RCC 7860 (cell line): ENCODE data around the gene PLXNC1.

Experiments used
- DNase-seq: peaks from one replicate; pipeline ENCODE4 v3.0.0-alpha.2; 2015; ENCODE audit warnings: low spot score
- FAIRE-seq: peaks from 2 replicates; lab custom pipeline; 2012; peaks lifted over from hg19 to GRCh38; lab: Jason Lieb, UNC

PLXNC1 gene

DNA sequence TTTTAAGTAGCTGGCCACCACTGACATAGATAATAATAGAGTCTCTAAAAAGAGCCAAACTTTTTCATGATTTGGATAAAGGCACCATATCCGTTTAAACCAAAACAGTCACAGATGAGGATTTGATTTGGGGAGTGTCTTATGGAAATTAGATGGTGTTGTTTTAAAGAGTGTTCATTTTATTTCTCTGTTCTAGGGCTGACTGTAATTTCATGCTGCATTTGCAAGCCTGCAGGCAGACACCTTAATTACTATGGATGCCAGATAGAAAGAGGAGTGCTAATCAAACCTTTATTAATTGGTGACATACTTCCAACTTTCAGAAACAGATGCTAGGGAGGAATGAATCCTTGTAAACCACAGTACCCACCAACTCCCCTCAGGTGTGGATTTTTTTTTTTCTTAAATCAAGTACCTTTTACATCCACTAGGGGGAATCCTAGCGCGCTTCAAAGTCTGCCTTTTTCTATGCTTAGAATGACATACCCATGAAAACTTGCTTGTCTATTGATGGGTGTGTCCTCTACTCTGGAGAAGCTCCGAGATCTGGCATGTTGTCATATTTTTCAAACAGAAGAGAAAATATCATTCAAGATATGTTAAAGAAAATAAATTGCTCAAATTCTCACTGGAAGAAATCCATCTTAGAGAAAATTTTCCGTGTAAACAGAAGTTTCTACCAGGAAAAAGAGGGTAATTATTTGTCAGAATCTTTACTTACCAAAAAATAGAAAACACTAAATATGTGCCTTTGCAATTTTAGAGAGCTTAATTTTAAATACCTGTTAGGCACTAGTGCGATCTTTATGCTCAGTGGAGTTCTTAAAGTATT, 14.2 kb upstream of the PLXNC1 start:
- DNase-seq (peak; percentile 24), FAIRE-seq (peak; percentile 42)

GRCh38 chr12:94135896-94136295, 12.5 kb upstream of the PLXNC1 start:
- FAIRE-seq (no peak), DNase-seq (no peak)

GRCh38 chr12:94139816-94140215, 8.6 kb upstream of the PLXNC1 start:
- FAIRE-seq (no peak), DNase-seq (no peak)

DNA sequence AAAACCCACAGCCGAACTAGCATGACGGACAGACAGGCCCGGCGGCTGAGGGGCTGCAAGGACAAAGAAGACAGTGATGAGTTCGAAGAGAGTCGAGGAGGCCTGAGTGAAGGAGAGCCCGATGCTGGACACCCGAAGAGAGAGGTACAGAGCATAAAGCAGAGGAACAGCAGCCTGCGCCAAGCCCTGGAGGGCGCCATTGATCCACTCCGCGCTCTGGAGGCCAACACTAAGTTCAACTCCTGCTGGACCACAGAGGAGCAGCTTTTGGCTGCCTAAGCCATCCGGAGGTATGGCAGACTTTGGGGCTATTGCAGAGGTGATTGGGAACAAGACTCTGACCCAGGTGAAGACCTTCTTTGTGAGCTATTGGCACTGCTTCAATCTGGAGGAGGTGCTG, 7.8 kb upstream of the PLXNC1 start:
- FAIRE-seq (no peak), DNase-seq (no peak)

DNA sequence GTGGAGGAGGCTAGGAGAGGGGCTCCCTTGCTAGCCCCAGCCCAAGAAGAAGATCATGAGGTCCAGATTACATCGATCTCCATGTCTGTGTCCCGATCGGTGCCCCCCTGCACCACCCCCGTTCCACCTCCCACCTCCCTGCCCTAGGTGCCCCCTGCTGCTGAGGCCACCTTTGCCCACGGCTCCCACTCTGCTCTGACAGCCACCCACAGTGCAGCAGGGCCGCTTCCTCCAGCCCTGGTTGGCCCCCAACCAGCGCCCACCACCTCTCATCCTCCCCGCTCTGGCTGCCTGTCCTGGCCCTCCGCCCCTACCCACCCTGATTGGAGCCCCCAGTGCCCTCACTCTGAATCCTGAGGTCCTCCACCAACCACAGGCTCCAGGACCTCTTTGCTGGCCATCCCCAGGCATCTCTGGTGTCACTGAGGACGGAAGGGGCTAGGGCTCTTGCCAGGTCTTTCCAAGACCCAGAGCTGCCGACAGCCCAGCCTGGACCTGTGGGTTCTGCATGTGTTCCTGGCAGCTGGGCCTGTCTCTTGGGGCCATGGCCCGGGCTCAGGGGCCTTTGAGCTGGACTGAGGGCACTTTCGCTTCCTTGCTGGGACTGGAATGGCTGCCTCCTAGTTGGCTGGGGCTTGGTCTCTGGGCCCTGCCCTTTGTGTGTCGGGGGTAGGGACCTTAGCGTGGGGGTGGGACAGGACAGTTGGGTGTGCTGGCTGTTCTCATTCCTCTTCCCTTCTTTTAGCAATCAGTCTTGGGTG, 7.2 kb upstream of the PLXNC1 start:
- FAIRE-seq, result no peak
- no peak for DNase-seq

DNA sequence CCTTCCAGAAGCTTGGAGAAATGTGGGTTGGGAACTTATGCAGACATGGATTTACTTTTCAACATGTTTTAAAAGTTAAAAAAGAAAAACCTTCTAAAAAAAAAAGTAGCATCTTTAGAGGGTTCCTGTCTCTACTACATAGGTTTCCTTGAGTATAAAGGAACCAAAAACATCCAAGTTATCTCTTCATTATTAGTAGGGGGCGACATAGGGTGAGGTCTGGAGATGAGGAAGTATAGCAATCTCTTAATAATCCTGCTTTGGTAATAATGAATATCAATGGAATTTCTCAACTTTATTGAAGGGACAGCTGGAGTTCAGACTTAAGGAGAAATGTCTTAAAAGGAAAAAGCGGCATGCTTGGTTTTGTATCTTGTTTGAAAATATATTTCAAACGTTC, 6.5 kb upstream of the PLXNC1 start:
- no peak for DNase-seq
- no peak for FAIRE-seq

- no peak for FAIRE-seq
- no peak for DNase-seq
Measured at GRCh38 chr12:94143438-94143837, 4.9 kb upstream of the PLXNC1 start.

DNA sequence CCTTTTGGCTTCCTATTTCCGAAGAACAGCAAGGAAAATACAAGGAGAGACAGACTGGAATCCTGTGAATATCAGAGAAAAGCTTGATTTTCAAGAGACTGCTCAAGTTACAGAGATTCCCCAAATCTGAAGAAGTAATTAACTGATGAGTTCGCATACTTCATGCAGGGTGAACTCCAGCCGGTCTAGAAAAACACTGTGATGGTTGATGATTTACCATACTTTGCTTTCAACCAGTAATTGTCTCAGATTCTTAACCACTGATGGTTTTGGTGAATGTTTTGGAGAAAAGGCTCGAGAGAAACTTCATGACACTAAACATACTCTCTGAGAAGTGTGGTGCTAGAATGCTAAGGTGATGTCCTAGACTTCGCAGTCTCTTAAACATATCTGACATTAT, 4.4 kb upstream of the PLXNC1 start:
- no peak for FAIRE-seq

DNA sequence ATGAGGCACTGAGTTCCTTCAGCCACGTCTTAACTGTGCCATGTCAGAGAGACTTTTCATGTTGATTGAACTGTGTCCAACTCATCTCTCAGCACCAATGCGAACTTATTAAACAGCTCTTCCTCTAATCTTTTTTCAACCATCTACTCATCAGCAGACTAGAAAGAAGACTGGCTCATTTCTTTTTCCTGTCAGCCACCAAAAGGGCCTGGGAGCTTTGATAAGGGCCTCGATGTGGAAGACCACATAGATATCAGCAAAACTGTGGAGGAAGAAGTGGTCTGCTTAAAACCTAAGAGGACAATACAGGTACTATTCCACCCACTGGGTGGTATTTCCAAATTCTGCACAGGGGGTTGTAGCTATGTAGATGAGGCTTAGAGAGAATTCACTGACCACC, 3.6 kb upstream of the PLXNC1 start:
- DNase-seq (no peak), FAIRE-seq (no peak)

More for the DNA sequence above, 4.4 kb upstream of the PLXNC1 start:
- DNase-seq, result no peak

- FAIRE-seq, result no peak
Measured at GRCh38 chr12:94145191-94145983, 3.0 kb upstream of the PLXNC1 start.

GRCh38 chr12:94146166-94146936, 2.0 kb upstream of the PLXNC1 start:
- no peak for DNase-seq
- no peak for FAIRE-seq

More at GRCh38 chr12:94145191-94145983, 3.0 kb upstream of the PLXNC1 start:
- no peak for DNase-seq

DNA sequence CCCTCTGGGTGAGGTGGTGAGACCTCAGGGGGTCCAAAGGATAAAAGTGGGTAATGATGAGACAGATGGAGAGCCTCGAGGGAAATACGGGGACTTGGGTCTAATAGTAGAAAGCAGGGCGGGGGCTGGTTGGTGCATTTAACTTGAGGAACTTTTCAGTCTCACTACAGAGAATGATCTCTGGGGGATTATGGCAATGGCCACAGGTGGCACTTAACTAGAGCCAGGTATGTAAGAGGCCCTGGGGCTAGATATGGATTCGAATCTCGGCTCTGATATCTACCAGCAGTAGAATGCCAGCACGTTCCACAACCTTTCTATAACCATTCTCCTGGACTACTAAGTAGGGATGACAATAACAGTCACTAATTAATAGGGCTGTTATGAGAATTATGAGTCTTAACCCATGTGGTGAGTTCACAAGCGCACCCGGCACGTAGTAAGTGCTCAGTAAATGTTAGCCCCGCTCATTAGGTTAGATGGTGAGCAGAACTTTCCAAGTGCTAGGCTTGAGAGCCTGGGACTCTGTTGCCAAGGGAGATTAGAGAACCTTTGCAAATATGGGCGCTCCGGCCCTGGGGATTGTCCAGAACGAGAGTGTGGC, 888 bp upstream of the PLXNC1 start:
- DNase-seq (no peak), FAIRE-seq (no peak)

- FAIRE-seq (no peak), DNase-seq (no peak)
Measured at GRCh38 chr12:94148739-94149118, 352 bp downstream of the PLXNC1 start.

DNA sequence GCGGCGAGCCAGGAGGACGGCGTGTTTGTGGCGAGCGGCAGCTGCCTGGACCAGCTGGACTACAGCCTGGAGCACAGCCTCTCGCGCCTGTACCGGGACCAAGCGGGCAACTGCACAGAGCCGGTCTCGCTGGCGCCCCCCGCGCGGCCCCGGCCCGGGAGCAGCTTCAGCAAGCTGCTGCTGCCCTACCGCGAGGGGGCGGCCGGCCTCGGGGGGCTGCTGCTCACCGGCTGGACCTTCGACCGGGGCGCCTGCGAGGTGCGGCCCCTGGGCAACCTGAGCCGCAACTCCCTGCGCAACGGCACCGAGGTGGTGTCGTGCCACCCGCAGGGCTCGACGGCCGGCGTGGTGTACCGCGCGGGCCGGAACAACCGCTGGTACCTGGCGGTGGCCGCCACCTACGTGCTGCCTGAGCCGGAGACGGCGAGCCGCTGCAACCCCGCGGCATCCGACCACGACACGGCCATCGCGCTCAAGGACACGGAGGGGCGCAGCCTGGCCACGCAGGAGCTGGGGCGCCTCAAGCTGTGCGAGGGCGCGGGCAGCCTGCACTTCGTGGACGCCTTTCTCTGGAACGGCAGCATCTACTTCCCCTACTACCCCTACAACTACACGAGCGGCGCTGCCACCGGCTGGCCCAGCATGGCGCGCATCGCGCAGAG, 873 bp downstream of the PLXNC1 start:
- FAIRE-seq, result no peak
- no peak for DNase-seq

DNA sequence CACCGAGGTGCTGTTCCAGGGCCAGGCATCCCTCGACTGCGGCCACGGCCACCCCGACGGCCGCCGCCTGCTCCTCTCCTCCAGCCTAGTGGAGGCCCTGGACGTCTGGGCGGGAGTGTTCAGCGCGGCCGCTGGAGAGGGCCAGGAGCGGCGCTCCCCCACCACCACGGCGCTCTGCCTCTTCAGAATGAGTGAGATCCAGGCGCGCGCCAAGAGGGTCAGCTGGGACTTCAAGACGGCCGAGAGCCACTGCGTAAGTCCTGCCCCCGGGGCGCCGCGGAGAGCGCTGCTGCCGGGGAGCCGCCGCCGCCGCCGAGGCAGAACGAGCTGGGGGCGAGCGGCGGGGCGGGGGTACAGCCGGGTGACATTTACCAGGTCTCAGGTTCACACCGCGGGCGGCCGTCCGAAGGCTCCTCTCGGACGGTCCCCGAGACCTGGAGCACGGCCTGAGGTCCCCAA, 1.4 kb downstream of the PLXNC1 start:
- DNase-seq (no peak), FAIRE-seq (no peak)

- FAIRE-seq (no peak), DNase-seq (no peak)
Measured at GRCh38 chr12:94150240-94151121, 2.1 kb downstream of the PLXNC1 start.

GRCh38 chr12:94151582-94151981, 3.2 kb downstream of the PLXNC1 start:
- FAIRE-seq, result no peak
- no peak for DNase-seq

GRCh38 chr12:94152292-94153078, 4.1 kb downstream of the PLXNC1 start:
- no peak for FAIRE-seq

More at GRCh38 chr12:94152292-94153078, 4.1 kb downstream of the PLXNC1 start:
- no peak for DNase-seq
